ENCODE measurements around the gene CCDC142. TPM values are rescaled to one million over a fixed set of nuclear protein-coding genes. Genes with fewer than 3 reads are reported as not detected.

The CCDC142 gene
- total and polyA plus RNA-seq, 8 donors, result 4.9 to 14.0 (median 6.0) TPM

- H3K4me1 ChIP-seq, result peaks cover 0 to 9% (median 0%) of the 10 kb centered on the region in 3 donors
- TF ChIP-seq, protein P1, sequence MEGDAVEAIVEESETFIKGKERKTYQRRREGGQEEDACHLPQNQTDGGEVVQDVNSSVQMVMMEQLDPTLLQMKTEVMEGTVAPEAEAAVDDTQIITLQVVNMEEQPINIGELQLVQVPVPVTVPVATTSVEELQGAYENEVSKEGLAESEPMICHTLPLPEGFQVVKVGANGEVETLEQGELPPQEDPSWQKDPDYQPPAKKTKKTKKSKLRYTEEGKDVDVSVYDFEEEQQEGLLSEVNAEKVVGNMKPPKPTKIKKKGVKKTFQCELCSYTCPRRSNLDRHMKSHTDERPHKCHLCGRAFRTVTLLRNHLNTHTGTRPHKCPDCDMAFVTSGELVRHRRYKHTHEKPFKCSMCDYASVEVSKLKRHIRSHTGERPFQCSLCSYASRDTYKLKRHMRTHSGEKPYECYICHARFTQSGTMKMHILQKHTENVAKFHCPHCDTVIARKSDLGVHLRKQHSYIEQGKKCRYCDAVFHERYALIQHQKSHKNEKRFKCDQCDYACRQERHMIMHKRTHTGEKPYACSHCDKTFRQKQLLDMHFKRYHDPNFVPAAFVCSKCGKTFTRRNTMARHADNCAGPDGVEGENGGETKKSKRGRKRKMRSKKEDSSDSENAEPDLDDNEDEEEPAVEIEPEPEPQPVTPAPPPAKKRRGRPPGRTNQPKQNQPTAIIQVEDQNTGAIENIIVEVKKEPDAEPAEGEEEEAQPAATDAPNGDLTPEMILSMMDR (IDR thresholded peaks at IDR 0.05), result no peak
- FAIRE-seq (no peak), ATAC-seq (no peak), DNase-seq (no peak)
- 67 to 72% methylated on average over 13 of the region's 13 CpGs for WGBS, 2 donors
- H3K27me3 ChIP-seq, result peaks cover 0 to 85% (median 14%) of the 10 kb centered on the region in 4 donors
- intact Hi-C loops (cut with DNase I), result no loop called here
- no peak overlapping the region for H3K27ac ChIP-seq
- no peaks in the 10 kb centered on the region for H3K9me3 ChIP-seq
- H3K36me3 ChIP-seq, result no peaks in the 10 kb centered on the region
- H3K4me3 ChIP-seq, result peak overlapping the region in 1 of 4 donors; percentile 45
Measured at GRCh38 chr2:74516650-74517049, 33.9 kb upstream of the CCDC142 start.

DNA sequence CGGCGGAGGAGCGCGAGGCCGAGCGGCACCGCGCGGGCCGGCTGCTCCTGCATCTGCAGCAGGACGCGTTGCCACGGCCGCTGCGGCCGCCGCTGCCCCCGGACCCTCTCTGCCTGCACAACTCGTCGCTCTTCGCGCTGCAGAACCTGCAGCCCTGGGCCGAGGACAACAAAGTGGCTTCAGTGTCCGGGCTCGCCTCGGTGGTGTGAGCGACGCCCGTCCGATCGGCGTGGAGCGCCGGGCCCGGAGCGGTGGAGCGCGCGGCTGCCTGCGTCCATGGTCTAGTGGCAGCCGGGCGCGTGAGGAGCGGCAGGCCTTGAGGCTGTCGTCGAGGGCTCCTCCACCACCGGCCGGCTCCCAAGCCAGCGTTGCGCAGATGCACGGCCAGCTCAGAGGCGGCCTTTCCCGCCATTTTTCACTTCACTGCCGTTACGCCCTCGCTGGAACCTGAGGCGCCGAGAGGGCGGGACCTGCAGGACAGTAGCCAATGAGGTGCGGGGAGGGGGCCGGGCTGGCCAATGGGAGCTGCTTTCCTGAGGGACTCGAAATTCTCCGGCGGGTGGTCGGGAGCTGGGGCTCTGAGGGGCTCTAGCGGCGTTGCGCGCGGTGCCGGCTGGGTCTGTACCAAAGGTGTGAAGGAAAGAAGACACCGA lies 33.3 kb upstream of the CCDC142 start:
- H3K4me1 ChIP-seq, result peaks cover 0 to 9% (median 0%) of the 10 kb centered on the region in 3 donors
- peak; percentile 84 to 97 (median 92) for ATAC-seq
- H3K27me3 ChIP-seq, result peaks cover 0 to 86% (median 14%) of the 10 kb centered on the region in 4 donors
- 3 to 5% methylated on average over 65 to 72 of the region's 72 CpGs for WGBS, 2 donors
- no peak for FAIRE-seq
- intact Hi-C loops (cut with DNase I), result no loop called here
- TF ChIP-seq, protein P1 (IDR thresholded peaks at IDR 0.05), result no peak
- no peaks in the 10 kb centered on the region for H3K9me3 ChIP-seq
- peak overlapping the region; percentile 2 to 45 (median 19) for H3K4me3 ChIP-seq
- no peaks in the 10 kb centered on the region for H3K36me3 ChIP-seq
- H3K27ac ChIP-seq, result no peak overlapping the region
- peak; percentile 62 to 88 (median 72) for DNase-seq

DNA sequence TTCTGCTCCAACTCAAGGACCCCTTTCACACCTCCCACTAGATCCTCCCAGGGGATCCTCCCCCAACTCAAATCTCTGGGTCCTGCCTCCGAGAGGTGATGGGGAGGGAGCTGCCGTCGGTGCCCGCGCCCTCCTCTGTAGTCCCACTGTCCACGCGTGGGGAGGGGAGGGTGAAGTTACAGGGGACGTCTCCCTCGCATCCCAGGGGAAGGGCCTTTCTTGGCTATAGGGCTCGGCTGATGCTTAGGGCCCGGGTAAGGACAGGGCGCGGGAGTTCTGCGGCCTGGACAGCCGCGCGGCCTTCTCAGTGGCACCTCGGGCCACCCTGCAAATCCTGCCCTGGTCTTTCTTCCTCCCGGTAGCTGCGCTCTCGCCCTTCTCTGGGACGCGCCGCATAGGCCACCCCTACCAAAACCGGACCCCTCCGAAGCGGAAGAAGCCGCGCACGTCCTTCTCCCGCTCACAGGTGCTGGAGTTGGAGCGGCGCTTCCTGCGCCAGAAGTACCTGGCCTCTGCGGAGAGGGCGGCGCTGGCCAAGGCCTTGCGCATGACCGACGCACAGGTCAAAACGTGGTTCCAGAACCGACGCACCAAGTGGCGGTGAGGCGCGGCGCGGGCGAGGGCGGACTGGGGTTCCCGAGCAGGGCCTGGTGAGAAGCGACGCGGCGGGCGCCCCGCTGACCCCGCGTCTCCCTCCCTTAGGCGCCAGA lies 32.6 kb upstream of the CCDC142 start:
- Histone ChIP-seq H3K9me3 (no peaks in the 10 kb centered on the region), H3K4me3 (peak overlapping the region; percentile 2 to 45 (median 19)), H3K36me3 (no peaks in the 10 kb centered on the region), H3K4me1 (peaks cover 0 to 9% (median 0%) of the 10 kb centered on the region in 3 donors), H3K27me3 (peaks cover 0 to 80% (median 14%) of the 10 kb centered on the region in 4 donors), H3K27ac (no peak overlapping the region)
- no peak for FAIRE-seq
- ATAC-seq, result peak; percentile 5 to 51 (median 30)
- 10% methylated on average over 49 to 60 of the region's 60 CpGs for WGBS, 2 donors
- peak in 3 of 6 donors; percentile 28 to 71 (median 65) for DNase-seq
- intact Hi-C loops (cut with DNase I), result no loop called here
- TF ChIP-seq, protein P1 (IDR thresholded peaks at IDR 0.05), result no peak

GRCh38 chr2:74514368-74515270 lies 31.8 kb upstream of the CCDC142 start, which contains the start of gene TLX2:
Gene TLX2 (plus strand): TSS chr2:74514450. CDS start chr2:74514807, 357 bp downstream.
- FAIRE-seq, result no peak
- H3K4me3 ChIP-seq, result no peak within 1 kb of the TSS

More at GRCh38 chr2:74514368-74515270, 31.8 kb upstream of the CCDC142 start, which contains the start of gene TLX2:
- Histone ChIP-seq H3K4me1 (peaks cover 0 to 9% (median 0%) of the 10 kb centered on the region in 3 donors), H3K9me3 (no peaks in the 10 kb centered on the region), H3K27me3 (peaks cover 0 to 72% (median 11%) of the 10 kb centered on the region in 4 donors), H3K27ac (no peak within 1 kb of the TSS), H3K36me3 (no peaks in the 10 kb centered on the region)
- peak in 3 of 6 donors; percentile 32 to 84 (median 61) for DNase-seq
- WGBS, 2 donors, result 6 to 8% methylated on average over 72 to 82 of the region's 82 CpGs
- intact Hi-C loops (cut with DNase I), result no loop called here
- peak in 1 of 4 donors; percentile 6 for ATAC-seq
- TF ChIP-seq, protein P1 (IDR thresholded peaks at IDR 0.05), result no peak

Measured in pancreas (tissue), 10 donors.